NCI-H460 (cell line): ENCODE measurements around the gene NFIA. TPM values are rescaled to one million over a fixed set of nuclear protein-coding genes. Genes with fewer than 3 reads are reported as not detected.

ENCODE experiments used
- DNase-seq: peaks from one replicate; pipeline ENCODE4 v3.0.0-alpha.2; 2016; ENCODE audit warnings: low read depth; ENCODE audit errors: extremely low read depth
- total RNA-seq: library from RNA; depleted of rRNA; stranded (reverse); fragments of >200 nt; shearing (Covaris generic); gene quantifications from 2 replicates; pipeline ENCODE4 v1.2.3, GENCODE V29; 2014

NFIA gene
- total RNA-seq, 1 experiment from 2014 or later = 16.9 TPM

- no peak for DNase-seq
Observed at GRCh38 chr1:61377242-61377958, 295.0 kb downstream of the NFIA start.

DNA sequence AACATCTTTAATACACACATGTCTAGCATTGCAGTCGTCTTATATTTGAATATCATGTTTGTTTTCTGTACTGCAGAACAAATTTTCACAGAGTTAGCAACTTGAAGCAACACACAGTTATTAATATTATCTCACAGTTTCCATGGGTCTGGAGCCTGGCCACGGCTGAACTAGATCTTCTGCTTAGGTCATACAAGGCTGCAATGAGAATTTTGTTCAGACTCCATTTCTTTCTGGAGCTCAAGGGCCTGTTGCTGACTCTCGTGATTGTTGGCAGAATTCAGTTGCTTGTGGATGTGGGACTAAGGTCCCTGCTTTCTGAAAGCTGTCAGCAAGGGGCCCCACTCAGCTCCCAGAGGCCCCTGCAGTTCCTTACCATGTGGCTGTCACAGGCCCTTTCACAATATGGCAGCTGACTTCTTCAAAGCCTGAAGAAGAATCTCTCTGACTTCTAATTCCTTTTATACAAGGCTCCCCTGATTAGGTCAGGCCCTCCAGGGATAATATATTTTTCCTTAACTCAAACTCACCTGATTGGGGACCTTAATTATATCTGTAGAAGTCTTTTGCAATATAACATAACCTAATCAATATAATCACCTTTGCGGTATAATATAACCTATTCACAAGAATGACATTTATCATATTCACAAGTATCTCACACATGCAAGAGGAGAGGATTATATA lies 296.3 kb downstream of the NFIA start:
- DNase-seq = no peak

DNA sequence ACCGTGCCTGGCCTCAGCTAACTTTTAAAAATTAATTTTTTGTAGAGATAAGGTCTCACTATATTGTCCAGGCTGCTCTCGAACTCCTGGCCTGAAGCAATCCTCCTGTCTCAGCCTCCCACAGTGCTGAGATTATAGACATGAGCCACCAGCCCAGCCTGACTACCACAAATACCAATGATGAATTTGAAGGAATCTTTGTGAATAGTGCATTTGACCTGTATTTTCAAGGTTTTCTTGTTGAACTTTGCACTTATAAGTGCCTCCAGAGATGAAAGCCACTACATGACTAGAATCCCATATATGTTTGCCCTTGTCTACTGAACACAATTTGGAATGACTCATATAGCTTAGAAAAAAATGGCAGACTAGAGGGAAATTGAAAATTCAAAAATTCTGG lies 297.3 kb downstream of the NFIA start:
- no peak for DNase-seq

DNA sequence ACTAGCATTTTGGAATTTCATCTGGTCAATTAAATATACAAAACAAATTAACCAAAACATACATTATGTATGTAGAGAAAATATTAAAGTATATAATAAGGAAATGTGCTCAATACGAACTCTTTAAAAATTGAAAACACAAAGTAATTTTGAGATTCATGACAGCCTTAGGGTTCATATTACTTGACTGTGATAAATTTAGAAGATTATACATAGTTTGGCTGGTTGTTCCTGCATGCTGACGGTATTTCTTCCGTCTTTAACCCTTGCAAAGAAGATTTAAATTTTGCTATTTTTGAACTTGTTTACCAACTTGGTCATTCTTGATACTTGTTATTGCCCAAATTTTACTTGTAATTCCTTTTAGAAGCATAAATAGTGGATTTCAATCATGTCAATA lies 298.2 kb downstream of the NFIA start:
- DNase-seq = no peak

GRCh38 chr1:61386323-61386722 lies 304.0 kb downstream of the NFIA start:
- no peak for DNase-seq

DNA sequence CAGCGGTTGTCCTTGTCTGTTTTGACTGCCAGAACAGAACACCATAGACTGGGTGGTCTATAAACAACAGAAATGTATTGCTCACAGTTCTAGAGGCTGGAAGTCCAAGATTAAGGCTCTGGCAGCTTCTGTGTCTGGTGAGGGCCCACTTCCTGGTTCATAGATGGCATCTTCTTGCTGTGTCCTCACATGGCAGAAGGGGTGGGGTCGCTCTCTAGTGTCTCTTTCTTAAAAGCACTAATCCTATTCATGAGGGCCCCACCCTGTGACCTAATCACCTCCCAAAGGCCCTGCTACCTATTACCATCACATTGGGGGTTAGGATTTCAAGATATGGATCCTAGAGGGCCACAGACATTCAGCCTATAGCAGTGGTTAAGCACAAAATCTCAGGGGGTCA lies 304.4 kb downstream of the NFIA start:
- no peak for DNase-seq

DNA sequence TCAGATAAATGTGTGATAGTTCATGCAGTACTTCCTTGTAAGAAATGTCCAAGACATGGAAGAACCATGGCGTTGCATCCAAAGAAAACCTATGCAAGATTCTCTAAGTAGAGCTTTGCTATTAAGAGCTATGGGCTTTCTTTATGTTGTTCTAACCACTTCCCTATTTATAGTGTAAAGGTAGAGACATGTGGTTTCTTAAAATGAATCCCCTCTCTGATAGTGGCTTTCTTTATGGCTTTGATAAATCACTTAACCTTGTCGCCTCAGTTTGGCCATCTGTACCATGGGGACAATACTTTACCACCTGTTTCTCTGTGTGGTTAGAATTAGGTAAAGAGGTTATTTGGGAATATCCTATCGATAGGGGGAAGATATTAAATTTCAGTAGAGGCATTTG lies 305.5 kb downstream of the NFIA start:
- DNase-seq = no peak

DNA sequence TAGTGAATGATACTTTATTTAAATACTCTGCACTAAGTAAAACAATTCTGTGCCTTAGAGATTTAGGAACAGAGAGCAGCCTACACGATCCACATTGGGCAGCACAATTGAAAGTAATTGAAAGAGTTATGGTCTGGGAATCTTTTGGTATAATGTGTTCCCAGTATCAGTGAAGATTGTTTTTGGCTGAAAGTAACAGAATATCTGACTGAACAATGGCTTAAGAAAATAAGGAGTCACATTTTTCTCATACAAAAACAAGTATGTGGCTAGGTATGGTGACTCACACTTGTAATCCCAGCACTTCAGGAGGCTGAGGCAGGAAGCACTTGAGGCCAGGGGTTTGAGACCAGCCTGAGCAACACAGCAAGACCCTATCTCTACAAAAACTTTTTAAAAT lies 306.2 kb downstream of the NFIA start:
- DNase-seq = no peak

GRCh38 chr1:61389194-61389925 lies 307.0 kb downstream of the NFIA start:
- DNase-seq = no peak

GRCh38 chr1:61389926-61390845 lies 307.8 kb downstream of the NFIA start:
- DNase-seq = no peak

DNA sequence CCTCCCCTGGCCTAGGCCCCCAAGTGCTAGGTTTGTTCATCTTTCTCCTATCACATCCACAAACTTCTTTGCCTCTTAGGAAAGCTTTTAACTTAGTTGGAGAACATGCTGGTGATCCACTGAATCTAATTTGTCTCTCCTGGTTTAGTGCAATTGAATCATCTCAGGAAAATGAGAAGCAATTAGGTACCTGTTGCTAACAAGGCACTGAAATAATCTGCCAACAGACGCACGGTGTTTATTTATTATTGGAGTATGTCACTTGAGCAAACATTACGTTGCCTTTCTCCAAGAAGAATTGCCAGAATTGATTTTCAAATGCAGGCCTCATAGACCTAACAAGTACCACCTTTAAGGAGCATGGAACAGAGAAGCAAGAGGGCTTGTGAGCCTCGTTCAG lies 309.4 kb downstream of the NFIA start:
- DNase-seq = no peak

DNA sequence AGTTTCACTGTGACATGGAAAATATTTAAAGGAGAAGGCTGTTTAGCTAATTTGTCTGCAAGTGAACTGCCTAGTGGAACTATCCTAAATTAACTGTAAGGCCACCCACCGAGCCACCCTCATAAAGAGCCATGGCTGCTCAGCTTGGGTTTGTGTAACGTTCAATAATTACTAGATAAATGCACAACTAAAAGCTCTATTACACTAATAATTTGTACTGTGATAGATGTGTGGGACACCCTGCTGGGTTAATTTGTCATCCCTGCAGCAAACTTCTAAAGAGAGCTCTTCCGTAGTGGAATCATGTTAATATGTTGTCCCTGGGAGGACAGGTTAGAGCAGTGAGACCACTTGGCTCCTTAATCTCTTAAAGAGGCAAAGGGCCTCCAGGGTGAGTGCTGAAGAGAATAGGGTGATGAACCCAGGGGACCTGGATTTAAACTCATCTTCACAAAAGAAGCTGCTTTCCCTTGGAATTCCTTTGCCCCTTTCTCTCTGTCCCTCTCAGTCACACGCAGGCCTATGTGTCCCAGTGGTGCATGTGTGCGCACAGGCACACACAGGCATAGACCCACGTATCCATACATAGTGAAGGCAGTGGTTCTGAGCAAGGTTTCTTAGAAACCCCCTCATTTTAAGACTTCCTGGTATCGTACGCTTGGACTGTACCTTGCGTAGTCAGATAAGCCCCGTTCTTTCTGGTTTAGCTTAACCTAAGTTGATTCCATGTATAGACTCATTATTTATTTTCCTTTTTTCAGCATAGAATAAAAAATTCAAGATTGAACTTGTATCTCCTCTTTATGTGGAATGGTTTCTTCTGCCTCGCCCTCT lies 310.3 kb downstream of the NFIA start:
- no peak for DNase-seq

- DNase-seq = no peak
Observed at GRCh38 chr1:61393575-61393974, 311.2 kb downstream of the NFIA start.

DNA sequence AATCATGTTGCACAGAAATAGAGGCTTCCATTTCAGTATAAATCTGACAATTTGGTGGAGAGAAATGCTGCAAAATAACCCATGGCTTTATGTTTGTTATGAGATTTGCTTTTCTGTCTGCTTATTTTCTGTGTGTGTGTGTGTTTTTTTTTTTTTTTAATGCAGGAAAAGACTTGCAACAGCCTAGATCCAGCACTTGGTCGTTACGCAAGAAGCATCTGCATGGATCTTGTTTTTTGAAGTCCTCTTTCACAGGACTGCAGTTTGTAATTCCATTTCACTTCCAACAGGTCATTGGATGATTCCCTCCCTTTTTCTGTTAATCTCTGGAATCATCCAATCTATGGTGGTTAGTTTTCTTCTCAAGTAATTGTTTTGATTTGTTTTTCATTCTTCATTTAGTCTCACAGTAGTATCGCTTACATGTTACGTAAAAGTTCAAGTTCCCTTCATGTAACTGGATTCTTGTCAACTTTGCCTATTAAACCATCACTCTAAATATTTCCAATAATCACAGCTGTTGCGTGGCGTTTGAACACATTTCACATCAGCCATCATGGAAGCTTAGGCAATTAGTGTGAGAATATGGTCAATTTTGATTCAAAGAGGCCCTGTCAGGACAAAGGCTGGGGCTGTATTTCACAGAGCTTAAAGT lies 312.9 kb downstream of the NFIA start:
- no peak for DNase-seq

DNA sequence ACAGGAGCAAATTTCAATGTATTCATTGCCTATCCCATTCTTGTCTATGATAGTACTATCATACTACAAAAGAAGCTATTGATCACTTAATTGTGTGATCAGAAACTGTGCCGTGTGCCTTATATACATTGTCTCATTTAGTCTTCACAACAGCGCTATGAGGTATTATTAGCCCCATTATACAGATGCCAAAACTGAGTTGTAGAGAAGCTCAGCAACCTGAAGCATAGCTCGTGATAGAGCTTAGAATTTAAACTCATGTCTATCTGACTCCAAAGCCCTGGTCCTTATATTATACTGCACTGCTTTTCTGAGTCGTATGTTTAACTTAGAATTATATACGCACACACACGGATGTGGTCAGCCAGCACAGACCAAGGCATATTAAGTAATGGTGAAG lies 315.1 kb downstream of the NFIA start:
- DNase-seq = no peak

DNA sequence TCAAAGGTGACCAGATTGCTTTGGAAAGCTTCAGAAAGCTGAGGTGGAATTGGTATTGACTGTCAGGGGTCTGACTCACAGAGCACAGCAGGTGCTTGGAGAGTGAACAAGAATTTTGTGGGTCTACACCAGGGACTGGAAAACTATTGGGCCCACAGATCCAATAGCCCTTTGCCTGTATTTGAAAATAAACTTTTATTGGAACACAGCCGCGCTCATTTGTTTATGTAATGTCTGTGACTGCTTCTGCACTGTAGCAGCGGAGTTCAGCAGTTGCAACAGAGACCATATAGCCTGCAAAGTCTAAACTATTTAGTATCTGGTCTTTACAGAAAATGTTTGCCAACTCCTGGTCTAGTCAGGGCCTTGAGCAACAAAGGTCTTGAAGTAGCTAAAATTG lies 315.6 kb downstream of the NFIA start:
- no peak for DNase-seq

GRCh38 chr1:61399199-61399598 lies 316.8 kb downstream of the NFIA start:
- no peak for DNase-seq

DNA sequence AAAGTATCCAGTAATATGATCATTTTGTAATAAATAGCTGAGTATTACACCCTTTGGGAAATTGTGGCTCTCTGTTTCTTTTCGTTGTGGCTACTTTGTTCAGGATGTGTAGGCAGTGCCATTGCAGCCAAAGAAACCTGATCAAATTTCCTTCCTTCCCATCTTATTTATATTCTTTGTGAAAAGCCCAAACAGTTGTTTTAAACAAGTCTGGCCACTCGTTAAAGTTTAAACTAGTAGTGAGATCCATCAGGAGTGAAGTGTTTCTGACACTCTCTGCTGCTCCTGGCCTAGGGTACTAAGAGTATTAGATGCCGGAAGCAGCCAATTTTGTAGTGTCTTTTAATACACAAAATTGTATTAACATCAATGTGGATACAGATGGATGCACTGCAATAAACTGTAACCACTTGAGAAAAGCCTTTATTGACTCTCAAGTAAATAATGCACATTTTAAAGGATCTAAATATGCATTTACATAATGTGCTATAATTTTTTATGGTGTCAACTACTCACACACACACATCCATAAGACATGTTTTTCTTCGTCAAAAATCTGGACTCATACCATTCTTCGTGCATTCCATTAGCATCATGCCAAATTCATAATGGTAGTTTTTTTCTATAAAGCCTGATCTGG lies 317.9 kb downstream of the NFIA start:
- no peak for DNase-seq

GRCh38 chr1:61400997-61401396 lies 318.6 kb downstream of the NFIA start:
- no peak for DNase-seq
